Measurements from ENCODE around the gene PRKCG.

The PRKCG gene

DNA sequence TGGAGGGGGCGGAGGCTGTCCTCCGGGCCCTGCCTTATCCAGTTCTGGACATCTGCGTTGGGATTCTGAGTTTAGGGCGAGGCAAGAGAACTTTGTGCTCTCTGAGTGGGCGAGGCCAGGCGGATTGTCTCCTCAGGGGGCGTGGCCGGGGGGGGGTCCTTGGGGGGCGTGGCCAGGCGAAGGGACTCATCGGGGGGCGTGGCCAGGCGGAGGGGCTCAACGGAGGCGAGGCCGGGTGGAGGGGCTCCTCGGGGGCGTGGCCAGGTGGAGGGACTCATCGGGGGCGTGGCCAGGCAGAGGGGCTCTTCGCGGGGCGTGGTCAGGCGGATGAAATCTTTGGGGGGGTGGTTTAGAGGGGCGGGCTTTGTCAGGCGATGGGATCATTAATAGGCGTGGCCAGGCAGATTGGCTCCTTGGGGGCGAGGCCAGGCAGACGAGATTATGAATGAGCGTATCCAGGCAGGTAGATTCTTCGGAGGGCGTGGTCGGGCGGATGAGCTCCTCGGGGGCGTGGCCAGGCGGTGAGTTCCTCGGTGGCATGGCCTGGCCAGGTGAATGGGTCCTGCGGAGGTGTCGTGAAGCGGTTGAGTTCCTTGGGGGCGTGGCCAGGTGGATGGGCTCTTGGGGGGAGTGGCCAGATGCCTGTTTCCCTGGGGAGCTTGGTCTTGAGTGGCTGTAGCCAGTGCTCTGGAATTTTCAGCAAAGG lies 16.8 kb downstream of the PRKCG start:
- DNase-seq = no peak

DNA sequence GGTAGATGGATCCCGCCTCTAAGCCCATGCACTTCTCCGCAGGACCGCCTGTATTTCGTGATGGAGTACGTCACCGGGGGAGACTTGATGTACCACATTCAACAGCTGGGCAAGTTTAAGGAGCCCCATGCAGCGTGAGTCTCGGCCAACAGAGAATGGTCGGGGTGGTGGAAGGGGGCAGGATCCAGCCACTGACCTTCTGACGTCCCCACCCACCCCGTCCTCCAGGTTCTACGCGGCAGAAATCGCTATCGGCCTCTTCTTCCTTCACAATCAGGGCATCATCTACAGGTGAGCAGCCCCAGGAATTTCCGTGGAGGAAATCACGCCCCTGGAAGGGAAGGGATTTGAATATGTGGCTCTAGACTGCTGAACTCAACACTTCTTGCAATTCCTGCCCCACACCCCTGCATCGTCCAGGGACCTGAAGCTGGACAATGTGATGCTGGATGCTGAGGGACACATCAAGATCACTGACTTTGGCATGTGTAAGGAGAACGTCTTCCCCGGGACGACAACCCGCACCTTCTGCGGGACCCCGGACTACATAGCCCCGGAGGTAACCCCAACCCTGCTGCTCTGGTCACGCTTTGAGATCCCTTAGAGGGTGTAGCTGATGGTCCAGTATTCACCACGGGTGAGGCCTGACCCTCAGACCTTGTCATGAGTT lies 18.3 kb downstream of the PRKCG start:
- no peak for DNase-seq

DNA sequence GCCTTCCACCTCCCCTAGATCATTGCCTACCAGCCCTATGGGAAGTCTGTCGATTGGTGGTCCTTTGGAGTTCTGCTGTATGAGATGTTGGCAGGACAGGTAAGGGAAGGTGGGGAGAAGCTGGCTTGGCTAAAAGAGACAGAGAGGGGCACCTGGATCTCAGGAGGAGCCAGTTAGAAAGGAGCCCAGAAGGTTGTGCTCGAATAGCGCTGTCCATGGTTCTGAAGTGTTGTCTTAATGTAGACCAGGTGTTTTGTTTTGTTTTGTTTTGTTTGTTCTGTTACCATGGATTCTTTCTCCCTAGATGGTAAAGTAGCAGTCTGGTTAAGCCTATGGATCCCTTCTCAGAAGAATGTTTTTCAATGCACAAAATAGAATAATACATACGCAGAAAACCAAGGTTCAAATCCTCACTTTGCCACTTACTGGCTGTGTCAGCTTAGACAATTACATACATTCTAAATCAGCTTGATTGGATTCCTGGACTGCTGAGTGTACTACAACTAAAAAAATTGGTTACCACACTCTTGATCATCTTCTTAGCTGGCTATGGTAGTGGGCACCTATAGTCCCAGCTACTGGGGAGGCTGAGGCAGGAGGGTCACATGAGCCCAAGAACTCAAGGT lies 21.2 kb downstream of the PRKCG start:
- DNase-seq = peak; percentile 19

DNA sequence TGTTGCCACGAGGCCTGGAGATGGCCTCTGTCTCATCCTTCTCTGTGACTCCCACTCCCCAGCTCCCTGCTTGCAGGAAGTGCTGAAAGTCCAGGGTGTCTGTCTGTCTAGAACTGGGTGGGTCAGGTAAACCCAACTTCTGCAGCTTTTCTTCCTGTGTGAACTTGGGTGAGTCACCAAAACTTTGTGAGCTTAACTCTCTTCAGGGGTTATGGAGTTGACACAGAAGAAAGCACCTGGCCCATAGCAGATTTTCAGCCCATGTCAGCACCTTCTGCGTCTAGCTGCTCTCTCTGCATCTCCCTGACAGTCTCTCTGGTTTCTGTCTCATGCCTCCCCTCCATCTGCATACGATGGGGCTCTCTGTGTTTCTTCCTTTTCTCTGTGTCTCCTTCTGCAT lies 22.9 kb downstream of the PRKCG start:
- no peak for DNase-seq

DNA sequence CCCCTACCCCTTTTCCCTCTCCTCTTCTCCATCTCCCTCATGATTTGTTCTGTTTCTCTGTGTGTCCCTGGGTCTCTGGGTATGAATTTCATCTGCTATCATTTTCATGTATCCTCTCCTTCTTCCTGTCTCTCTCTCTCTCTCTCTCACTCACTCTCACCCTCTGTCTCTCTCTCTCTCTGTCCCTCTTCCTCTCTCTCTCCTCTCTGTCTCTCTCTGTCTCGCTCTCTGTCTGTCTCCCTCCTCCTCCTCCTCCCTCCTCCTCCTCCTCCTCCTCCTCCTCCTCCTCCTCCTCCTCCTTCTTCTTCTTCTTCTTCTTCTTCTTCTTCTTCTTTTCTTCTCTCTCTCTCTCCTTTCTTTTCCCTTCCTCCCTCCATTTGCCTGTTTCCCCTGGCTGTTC lies 23.8 kb downstream of the PRKCG start:
- no peak for DNase-seq

DNA sequence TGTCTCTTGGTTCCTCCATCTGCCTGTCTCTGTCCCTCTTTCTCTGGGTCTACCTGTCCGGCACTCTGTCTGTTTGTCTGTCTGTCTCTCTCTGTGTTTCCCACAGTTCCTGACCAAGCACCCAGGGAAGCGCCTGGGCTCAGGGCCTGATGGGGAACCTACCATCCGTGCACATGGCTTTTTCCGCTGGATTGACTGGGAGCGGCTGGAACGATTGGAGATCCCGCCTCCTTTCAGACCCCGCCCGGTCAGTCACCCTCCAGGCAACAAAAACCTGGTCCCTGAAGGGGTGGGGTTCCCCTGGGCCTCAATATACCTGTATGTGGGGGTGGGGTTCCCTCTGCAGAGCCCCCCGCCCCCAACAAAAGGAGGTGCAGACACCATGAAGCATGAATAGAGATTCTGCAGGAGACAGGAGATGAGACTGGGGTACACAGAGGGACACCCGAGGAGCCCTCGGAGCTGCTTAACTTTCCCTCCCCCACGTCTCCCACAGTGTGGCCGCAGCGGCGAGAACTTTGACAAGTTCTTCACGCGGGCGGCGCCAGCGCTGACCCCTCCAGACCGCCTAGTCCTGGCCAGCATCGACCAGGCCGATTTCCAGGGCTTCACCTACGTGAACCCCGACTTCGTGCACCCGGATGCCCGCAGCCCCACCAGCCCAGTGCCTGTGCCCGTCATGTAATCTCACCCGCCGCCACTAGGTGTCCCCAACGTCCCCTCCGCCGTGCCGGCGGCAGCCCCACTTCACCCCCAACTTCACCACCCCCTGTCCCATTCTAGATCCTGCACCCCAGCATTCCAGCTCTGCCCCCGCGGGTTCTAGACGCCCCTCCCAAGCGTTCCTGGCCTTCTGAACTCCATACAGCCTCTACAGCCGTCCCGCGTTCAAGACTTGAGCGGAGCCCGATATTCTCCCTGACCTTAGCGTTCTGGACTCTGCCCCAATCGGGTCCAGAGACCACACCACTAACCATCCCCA lies 24.5 kb downstream of the PRKCG start:
- DNase-seq = no peak

DNA sequence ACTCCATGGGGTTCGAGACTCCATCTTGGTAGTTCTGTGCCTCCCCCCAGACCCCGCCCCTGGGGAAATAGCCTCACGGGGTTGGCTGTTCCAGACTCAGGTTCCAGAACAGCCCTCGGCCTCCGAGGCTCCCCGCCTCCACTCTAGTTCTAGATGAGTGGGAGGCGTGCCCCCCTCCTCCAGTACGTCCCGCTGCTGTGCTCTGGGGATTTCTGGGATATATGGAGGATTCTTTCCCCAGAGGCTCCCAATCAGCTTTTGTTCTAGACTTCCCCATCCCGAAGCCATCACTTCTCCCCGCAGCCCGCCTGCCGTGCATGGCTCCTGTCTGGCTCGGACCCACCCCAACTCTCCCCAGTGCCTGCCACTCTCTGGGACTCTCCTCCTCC lies 25.2 kb downstream of the PRKCG start:
- DNase-seq = no peak

DNA sequence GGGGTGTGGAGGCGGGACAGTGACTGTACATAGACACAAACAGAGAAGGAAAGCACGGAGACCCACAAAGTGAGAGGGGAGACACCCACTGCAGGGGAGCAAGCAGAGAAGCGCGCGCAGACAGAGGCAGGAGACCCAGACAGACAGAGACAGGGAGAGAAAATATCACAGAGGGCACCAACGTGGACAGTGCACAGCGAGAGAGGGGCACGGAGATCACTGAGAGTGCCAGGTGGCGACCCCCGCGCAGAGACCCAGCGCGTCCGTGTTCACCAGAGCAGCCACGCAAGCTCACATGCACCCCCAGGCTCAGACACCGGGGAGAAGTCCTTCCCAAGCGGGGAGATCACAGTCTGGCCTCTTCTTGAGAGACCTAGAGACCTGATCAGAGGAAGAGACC lies 25.7 kb downstream of the PRKCG start:
- DNase-seq = no peak

DNA sequence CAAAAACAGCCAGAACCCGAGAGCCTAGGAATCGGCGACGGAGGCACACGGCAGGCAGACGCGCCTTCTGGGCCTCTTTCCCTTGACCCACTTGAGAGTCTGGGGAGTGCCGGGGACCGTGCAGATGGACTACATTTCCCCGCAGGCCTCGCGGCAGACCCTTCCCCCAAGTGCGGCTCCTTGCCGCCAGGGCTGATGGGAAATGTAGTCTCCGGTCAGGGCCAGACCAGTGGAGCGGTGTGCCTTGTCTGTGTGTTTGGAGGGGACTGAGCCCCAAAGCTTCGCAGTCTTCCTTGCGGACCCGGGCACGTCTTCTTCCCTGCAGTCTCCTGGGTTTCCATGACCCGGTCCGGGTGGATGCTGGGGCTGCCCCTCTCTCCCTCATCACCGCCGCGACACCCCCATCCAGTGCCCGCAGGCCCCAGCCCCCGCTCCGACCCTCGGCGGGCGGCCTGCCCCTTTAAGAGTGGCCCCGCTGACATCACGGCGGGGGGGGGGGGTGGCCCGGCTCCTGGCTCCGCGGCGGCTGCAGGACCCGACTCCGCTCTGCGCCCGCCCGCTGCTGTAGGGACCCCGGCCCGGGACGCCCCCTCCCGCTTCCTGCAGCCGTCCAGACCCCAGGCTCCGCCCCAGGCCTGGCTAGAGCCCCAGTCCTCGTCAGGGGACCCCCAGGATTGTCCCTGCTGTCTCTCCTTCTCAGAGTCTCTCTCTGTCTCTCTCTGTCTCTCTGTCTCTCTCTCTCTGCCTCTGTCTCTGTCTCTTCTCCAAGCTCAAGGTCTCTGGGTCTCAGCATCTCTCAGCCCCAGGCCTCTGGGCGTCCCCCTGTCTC lies 26.3 kb downstream of the PRKCG start:
- peak; percentile 29 for DNase-seq

DNA sequence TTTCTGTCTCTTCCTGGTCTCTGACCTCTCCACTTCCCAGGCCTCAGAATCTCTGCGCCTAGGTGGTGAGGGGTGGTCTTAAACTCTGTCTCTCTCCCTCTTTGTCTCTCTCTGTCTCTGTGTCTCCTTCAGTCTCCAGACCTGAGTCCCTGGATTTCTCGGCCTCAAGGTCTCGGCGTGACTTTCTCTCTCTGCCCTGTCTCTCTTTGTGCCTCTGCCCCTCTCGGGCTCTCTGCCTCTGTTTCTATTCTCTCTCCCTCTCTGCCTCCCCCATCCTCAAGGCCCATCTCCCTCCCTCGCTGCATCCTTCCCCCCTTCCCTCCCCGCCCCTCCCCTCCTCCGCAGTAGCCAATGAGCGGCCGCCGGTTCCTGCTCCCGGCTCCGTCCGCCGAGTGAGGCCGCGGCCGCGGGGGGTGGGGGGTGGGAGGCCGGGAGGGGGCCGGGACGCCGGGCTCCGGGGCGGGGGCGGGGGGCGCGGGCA lies 27.0 kb downstream of the PRKCG start, which contains the start of gene CACNG7:
TSS of gene CACNG7 (plus strand) at position 344 of the 481 bp plus-strand sequence. CDS start 3,554 bp downstream, outside the sequence.
- DNase-seq = no peak

DNA sequence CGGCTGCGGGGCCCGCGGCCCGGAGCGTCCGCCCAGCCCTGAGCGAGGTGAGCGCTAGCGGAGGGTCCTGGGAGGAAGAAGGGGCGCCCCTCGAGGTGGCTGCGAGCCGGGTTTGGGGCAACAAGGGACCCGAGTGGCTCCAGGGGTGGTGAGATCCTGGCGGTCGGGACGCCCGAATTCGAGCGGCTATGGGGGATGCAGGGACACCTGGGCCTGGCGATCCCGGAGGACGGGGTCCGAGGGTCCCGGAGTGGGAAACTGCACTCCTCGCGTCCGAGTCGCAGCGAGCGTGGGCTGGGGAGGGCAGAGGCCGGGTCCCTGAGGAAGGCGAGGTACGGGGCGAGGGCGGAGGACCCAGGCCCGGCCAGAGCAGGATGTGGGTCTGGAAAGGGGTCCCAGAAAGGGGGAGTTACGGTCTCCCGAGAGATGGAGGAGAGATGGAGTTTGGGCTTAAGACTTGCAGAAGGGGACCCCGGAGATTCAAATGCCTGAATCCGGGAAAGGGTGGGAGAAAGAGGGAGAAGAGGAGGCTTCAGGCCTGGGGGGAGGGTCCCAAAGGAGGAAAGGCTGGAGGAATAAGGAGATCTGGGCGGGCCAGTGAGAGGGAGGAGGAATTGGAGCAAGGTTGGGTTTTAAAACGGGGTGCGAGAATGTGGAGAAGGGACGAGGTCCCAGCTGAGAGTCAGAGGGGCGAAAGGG lies 27.6 kb downstream of the PRKCG start:
- no peak for DNase-seq

DNA sequence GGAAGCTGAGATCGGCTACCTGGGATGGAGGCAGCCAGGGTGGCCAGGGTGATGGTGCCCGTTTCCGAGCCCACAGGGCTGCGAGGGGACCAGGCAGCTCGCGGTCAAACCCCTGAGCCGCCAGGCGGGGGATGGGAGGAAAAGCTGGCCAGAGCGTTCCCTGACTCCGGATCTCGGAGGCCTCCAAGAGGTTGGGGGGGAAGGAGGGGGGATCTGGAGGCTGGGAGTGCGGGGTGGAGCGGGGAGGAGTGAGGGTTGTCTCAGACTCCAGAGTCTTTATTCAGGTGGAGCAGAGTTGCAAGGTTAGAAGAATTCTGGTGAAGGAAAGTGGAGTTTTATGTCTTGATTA lies 28.1 kb downstream of the PRKCG start:
- no peak for DNase-seq

DNA sequence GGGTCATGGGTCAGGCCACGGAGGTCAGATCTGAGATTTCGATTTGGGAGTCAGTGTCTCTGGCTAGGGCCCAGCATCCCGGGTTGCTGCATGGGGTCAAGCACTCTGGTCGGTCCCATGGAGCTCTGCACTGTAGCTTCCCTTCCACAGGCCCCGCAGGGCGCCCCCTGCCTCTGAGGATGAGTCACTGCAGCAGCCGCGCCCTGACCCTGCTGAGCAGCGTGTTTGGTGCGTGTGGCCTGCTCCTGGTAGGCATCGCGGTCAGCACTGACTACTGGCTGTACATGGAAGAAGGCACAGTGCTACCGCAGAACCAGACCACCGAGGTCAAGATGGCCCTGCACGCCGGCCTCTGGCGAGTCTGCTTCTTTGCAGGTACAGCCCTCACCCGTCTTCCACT lies 30.7 kb downstream of the PRKCG start:
- no peak for DNase-seq

DNA sequence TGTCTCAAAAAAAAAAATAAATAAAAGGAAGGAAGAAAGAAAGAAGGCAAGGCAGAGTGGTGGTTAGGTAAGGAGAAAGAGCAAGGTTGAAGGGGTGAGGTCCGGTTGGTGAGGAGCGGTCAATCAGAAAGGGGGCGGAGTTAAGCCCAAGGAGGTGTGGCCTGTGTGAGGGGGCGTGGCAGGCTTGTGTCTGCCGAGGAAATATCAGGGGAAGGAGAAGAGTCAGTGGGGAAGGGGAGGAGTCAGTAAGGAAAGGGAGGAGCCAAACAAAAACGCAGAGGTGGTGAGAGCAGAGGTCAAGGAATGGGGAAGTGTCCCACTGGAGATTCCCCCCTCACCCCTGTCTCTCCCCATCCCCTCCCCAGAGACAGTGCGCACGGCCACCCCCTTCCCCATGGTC lies 33.0 kb downstream of the PRKCG start:
- no peak for DNase-seq

DNA sequence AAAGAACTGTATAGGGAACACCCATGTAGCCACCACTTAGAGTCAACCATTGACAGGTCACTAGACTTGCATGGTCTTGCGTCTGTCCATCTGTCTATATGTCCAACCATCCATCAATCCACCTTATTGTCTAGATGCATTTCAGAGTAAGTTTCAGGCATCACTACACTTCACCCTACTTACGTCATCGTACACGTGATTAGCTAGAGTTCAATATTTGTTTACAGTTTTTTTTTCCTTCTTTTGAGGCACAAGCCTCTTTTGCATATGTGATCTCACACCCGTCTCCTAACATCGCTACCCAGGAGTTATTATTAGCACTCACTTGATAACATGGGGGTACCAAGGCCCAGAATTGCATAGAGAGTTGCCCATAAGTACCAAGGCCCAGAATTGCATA lies 34.0 kb downstream of the PRKCG start:
- DNase-seq = no peak

DNA sequence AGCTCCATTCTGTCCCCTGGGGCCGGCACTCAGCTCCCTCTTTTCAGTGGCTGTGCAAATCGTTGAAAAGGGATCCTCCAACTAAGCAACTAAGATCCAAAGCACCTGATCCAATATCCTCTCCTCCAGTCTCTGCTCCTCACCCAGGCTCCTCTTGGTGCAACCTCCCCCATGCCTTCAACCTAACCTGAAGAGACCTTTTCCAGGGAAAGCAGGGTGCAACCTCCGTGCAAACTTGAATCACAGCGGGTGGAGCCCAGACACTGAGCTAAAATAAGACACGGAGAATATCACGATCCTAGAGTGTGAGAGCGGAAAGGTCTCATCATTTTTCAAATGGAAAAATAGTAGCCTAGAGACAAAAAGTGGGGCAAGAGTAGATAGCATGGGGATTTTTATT lies 35.4 kb downstream of the PRKCG start:
- no peak for DNase-seq

DNA sequence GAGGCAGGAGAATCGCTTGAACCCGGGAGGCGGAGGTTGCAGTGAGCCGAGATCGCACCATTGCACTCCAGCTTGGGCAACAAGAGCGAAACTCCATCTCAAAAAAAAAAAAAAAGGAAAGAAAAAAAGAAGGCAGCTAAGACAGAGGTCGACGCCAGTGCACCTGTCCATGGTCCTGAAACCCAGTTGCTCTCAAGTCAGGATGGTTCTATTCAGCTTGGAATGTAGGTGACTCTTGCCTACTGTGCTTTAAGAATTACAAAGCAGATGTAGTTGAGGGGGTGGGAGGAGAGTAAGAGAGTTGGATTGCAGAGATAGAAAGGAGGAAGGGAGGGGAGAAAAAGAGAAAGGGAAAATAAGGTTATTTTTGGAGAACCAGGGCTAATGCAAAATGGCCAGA lies 45.7 kb downstream of the PRKCG start:
- DNase-seq = peak; percentile 46

DNA sequence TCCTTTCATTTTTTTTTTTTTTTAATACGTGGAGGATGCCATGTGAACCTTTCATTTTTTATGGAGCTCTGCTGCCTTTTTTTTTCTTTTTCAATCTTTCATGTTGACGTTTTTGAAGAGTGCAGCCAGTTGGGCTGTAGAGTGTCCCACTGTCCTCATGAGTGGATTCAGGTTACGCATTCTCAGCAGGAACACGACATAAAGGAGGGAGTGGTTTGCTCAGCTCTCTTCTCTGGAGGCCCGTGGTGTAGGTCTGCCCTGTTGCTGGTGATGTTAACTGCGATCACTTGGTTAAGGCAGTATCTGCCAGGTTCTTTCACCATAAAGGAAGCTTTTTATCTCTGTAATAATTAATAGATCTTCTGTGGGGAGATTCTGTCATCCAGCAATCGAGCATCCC lies 54.0 kb downstream of the PRKCG start:
- DNase-seq = no peak

DNA sequence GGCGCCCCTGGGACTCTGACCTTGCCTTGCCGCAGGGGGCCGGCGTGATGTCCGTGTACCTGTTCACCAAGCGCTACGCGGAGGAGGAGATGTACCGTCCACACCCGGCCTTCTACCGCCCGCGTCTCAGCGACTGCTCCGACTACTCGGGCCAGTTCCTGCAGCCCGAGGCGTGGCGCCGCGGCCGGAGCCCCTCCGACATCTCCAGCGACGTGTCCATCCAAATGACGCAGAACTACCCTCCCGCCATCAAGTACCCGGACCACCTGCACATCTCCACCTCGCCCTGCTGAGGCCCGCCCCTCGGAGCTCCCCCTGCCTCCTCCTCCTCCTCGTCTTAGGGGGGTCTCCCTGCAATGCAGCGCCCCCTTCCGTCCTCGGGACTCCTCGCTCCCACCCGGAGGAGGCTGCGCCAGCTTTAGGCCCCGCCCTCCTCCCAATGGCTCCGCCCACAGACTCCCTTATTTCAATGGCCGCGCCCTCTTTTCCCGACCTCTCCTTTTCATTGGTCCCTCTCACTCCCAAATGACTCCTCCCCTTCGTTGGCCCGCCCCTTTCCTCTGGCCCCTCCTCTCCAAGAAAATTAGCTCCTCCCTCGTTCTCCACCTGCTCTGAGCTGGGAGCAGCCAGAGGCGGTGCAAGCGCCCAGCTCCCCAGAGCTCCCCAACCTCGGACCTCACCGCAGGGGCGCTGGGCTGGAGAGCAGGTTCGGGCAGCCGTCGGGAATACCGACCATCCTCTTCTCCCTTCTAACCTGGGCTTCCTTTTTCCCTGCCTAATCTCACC lies 60.2 kb downstream of the PRKCG start:
- DNase-seq = no peak

DNA sequence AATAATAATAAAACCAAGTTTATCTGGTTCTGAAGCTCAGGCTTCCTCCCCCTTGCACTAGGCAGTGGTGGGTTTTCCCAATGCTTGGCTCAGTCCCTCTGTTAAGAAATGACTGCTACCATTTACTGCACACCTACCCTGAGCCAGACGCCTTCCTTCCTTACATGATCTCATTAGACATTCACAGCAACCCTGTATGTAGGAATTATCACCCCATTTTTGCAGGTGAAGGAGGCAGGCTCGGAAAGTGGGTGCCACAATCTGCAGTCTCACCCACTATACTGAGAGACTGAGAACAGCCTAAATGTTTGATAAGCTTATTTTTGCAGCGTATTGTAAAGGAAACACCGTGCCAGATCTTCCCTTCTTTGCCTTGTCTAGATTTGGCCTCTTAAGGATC lies 62.4 kb downstream of the PRKCG start:
- DNase-seq = no peak
